C1 segment of cervical spinal cord (tissue), 14 donors: ENCODE results near the gene STK39.
"Not testable (repeated sequence)": the region's sequence is repeated elsewhere in the genome, so short reads cannot be mapped to it uniquely, and the experiment has no call there.

ENCODE experiments used
- DNase-seq, 14 donors: peaks; one replicate each; lab custom pipeline; 2025; lab: John Stamatoyannopoulos, UW

STK39 gene

DNA sequence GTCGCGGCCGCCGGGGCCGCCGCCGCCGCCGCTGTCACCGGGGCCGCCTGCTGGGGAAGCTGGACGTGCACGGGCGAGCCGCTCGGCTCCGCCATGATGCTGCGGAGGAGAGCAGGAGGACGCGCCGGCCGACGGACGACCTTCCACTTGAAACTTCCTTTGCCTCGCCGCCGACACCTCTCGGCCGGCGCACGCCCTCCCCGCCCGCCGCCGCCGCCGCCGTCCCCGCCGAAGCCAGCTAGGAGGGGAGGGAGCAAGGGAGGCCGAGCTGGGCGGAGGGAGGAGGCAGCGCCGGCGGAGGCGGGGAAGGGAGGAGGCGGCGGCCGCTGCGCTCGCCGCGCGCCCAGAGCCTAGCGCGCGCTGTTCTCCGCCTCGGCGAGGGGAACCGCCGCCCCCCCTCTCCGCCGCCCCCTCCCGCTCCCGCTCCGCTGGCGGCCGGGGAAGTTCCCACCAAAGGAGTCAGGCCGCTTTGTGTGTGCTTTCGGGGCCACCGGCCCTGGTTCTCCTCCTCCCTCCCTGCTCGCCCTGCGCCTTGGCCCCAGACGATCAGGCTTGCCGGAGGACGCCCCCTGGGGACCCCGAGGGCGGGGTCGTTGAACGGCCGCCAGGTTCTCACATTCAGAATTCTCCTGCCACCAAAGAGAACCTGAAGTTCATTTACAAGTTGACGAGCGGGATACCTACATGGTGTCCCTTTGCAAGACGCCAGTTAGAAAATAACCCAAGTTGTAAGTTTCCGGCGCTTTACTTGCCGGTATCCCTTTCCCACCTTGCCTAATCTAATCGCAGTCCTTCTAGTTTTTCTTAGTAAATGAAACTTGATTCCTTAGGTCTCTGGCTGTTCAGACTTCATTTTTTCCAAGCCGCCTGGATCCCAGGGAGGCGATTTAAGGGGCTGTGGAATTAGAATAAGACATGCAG, at the start of gene STK39:
Gene STK39, minus strand, starts transcription at position 255 of the 921 bp plus-strand sequence. Its CDS starts 160 bp downstream, at position 95.
- DNase-seq: peak in 12 of 14 donors; percentile 9 to 81 (median 60)

GRCh38 chr2:168295051-168295450, 47.7 kb upstream of the STK39 start:
- no peak for DNase-seq

DNA sequence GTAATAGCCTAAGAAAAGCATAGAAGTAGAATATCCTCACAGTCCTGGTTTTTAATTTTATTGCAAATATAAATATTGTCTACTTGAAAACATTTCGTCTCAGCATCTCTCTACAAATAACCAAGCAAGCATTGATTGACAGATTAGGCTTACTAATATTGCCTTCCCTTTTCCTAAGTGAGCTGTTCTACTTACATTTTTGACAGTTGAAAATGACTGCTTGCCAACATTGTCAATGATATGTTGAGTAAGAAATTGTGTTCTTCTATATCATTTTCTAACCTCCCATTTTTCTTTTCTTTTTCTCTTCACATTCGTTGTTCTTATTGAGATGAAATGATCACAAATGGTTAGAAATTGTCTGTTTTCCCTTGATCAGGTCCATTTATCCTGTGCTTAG, 47.0 kb upstream of the STK39 start:
- DNase-seq: no peak

DNA sequence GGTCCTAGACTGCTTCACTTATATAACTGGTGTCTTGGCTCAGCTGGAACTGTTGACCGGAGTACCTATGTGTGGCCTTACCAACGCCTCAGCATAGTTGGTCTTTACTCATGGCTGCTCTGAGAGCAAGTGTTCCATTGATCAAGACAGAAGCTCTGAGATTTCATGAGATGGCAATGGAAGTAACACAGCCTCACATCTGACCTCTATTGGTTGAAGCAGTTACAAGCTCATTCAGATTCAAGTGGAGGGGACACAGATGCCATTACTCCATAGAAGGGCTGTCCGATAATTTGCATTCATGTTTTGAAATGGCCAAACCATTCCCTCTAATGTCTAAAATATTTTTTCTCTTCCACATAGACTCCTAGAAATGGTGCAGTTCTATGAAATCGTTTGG, 46.4 kb upstream of the STK39 start:
- DNase-seq: no peak

GRCh38 chr2:168290391-168290790, 43.0 kb upstream of the STK39 start:
- no peak for DNase-seq

GRCh38 chr2:168289880-168290279, 42.5 kb upstream of the STK39 start:
- no peak for DNase-seq

GRCh38 chr2:168286535-168286934, 39.1 kb upstream of the STK39 start:
- DNase-seq: no peak

GRCh38 chr2:168278424-168278888, 31.1 kb upstream of the STK39 start:
- DNase-seq: no peak

GRCh38 chr2:168277276-168277675, 29.9 kb upstream of the STK39 start:
- DNase-seq: no peak

GRCh38 chr2:168272225-168272624, 24.8 kb upstream of the STK39 start:
- DNase-seq: no peak

GRCh38 chr2:168262926-168263325, 15.5 kb upstream of the STK39 start:
- not testable (repeated sequence) for DNase-seq

DNA sequence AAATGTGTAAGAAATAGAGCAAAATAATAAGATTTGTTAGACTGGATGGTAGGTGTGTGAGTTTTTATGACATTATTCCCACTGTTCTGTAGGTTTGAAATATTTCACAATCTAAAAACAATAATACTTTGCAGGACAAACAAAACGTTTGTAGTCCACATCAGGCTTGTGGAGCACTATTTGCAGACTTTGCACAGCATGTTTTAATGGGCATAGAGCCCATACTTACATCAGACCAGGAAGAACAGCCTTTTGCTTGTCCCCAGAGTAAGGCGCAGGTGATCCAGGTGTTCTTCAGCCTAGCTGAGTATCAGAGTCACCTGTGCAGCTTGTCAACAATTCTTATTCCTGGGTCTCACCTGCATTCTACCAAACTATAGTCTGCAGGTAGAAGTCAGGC, 9.1 kb upstream of the STK39 start:
- no peak for DNase-seq

DNA sequence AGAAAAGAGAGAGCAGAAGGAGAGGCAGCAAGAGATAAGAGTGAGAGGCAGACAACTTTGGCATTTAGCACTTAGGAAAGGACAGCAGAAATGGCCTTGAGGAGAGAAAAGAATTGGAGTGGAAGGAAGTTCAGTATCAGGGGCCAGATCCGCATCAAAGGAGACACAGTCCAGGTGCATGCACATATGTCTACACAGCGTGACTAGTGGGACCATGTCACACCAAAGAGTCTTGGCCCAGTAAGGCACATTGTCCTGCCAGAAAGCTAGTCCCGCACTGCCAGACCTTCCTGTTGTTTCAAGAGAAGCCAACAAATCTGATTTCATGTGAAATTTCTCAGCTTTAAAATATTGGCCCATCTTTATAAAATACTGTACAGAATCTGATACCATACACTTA, 8.5 kb upstream of the STK39 start:
- DNase-seq: peak in 4 of 14 donors; percentile 17 to 99 (median 40)

GRCh38 chr2:168255103-168255502, 7.7 kb upstream of the STK39 start:
- DNase-seq: no peak

- DNase-seq: no peak
Observed at GRCh38 chr2:168254158-168254935, 7.0 kb upstream of the STK39 start.

GRCh38 chr2:168253379-168253778, 6.0 kb upstream of the STK39 start:
- no peak for DNase-seq

GRCh38 chr2:168252976-168253375, 5.6 kb upstream of the STK39 start:
- DNase-seq: no peak

DNA sequence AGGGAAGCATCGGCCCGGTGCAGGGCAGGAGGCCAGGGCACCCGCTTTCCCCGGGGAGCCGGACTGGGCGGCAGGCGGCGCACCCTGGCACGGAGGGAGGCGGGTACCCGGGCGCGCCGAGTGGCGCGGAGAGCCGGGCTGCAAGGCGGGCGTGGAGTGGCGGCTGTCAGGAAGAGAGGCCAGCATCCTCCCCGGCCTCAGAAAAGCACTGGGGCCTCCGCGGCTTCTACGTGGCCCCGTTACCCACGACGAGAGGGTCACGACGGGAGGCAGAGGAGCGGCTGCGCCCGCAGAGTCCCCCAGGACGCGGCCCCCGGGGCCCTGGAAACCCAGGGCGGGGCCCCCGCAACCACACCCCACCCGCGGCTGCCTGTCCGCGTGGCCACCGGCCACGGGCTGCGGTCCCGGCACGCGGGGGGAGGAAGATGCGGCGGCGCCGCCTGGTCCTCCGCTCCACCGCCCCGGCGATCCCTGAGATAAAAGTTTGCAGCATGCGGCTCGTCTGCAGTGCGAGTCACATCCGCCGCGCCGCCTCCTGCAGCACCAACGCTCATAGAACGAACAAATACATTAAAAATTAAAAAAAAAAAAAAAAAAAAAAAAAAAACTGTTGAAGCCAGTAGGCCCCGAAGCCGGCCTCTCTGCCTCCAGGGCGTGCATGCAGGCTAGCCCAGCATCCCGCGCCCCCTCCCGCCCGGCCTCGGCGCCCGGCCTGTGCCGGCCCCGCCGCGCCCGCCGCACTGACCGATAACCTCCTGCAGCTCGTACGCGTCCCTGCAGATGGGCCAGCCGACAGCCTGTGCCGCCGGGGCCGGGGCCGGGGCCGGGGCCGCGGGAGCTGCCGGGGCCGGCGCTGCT, 683 bp downstream of the STK39 start:
- peak in 13 of 14 donors; percentile 44 to 88 (median 65) for DNase-seq

DNA sequence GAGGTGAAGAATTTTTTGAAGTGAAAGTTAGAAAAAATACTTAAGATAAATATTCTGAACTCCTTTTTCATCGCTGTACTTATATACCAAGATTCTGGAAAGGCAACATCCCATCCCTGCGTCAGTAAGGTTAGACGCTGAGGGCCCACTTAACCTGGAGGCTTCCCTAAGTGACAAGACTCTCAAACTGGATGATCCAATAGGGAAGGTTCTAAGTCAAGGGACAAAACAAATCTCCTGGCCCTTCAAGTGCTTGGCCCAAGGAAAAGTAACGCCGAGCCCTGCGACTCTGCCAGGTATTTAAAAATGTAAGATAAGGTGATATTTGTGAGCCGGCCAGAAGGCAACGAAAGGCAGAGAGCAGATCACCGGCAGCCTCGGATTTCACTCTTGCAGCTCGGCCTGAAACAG, 1.3 kb downstream of the STK39 start:
- DNase-seq: peak in 1 of 14 donors; percentile 65

DNA sequence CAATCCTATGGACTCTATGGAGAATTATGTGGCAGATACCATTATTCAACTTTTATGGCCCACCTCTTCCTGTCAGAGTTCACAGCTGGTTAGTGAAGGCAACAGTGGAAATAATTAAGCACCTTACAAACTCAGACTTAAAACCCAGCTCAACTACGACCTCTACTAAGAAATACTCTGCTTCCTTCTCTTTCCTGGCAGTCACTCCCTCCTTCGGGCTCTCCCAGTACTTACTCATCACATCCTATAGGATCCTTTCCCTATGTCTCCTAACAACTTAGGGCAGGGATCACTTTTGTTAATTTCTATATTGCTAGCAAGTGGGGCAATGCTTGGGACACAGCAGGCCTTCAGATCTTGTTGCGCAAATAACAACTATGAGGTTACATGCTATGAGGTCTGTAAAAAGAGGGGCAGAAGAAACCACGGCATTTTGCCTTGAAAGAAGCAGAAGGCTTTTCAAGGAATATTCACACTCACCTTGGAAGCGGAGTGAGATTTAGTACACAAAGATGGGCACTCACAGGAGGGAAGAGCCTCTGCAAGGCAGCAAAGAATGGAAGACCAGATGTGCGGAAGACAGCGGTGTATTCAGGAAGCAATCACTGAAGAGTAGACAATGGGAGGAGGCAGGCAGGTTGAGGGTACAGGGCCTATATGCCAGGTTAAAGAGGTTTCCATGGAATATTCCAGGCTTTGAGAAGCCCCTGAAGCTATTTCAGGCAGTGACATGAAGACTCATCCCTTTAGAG, 2.1 kb downstream of the STK39 start:
- peak in 2 of 14 donors; percentile 6 to 8 for DNase-seq

GRCh38 chr2:168244318-168244717, 3.1 kb downstream of the STK39 start:
- DNase-seq: peak in 1 of 14 donors; percentile 50
